Kidney capillary endothelial cell (primary cell): ENCODE results near the gene TDRD3.

Experiments
- DNase-seq: peaks from one replicate; pipeline ENCODE4 v3.0.0-alpha.2; 2018; ENCODE audit warnings: low spot score

Gene TDRD3

DNA sequence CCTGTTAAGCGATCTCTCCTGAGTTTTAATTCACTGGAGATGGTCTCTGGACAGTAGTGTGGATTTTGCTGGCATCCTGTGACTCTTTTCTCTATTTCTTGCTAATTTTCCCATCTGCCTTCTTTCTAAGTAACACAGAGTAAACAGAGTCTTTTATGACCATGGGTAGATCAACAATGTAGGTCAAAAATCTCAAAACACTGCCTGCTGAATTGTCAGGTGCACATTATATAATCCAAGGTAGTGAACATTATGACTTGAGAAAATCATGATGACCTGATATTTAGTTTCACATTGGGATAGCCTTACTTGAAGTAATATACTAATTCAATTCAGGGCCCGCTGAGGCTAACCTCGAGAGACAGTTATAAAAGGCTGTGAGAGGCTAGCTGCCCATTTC lies 180.7 kb downstream of the TDRD3 start:
- no peak for DNase-seq

DNA sequence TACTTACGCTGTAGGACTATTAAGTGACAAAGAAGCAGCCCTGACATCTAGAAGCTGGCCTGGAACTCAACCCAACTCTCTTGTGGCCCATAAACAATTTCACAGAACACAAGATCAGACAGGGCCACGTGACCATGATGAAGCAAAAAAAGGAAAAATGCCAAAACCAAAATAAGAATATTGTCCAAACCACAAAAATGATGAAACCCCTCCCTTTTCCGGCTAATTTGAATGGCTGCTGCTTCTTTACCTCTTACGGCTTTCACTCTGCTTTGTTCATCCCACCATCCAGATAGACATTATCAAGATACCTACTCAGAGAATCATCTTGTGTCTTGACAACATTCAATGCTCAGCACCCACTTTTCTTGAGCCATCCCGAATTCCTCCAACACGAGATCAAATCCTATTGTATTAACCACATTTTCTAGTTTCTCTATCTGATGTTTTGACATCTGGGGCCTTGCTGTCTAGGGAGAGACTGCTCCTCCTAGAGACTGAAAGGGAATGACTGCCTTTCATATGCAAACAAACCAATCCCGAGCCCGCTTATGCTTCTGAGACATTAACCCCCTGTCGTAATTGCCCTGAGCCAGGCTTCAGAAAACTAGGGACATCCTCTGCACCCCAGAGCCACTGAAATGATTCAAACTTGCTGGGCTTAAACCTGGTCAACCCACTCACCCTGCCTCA lies 186.3 kb downstream of the TDRD3 start:
- DNase-seq: no peak

DNA sequence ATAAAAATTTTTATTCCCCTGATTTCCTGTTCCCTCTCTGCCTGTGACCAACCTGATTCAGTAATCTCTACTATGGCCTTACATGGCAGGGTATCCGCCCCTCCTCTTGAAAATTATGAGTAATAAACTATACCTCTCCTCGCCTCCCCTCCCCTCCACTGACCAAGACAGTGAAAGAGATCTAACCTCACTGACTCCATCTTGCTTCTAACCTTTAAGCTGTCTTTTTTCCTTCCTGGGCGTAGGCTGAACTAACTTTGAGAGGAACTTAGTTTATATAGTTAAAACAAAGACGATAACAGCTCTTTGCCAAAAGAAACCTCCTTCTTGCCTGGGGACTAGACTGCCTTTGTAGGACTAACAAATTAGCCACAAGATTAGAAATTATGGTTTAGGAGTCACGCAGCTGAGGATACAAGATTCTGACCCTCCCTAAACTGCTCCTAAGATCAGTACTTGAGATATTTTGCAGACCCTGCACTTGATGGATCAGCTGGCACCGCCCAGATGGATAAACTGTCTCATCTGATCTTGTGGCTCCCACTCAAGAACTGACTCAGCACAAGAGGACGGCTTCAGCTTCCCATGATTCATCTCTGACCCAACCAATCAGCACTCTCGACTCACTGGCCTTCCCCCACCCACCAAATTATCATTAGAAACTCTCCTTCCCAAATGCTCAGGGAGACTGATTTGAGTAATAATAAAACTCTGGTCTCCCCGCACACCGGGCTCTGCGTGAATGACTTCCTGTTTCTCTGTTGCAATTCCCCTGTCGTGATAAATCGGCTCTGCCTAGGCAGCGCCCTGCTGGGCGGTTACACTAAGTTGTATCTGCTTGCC lies 187.1 kb downstream of the TDRD3 start:
- DNase-seq: no peak

DNA sequence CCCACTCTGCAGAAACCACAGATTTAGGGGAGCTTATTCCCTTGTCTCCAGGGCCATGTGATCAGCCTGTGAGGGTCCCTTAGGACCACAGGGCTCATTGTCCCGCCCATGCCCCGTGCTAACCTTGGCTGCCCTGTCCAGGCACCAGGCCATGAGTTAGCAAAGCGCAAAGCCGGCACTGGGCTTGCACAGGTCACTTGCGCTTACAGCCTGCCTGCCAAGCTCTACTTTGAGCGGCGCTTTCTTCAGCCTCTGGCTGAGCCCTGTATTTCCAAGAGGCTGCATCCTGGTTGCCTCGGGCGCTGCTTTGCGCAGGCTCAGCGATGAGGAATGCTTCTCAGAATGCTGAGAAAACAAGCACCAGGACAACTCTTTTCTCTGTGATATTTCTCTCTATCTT lies 188.0 kb downstream of the TDRD3 start:
- DNase-seq: no peak

DNA sequence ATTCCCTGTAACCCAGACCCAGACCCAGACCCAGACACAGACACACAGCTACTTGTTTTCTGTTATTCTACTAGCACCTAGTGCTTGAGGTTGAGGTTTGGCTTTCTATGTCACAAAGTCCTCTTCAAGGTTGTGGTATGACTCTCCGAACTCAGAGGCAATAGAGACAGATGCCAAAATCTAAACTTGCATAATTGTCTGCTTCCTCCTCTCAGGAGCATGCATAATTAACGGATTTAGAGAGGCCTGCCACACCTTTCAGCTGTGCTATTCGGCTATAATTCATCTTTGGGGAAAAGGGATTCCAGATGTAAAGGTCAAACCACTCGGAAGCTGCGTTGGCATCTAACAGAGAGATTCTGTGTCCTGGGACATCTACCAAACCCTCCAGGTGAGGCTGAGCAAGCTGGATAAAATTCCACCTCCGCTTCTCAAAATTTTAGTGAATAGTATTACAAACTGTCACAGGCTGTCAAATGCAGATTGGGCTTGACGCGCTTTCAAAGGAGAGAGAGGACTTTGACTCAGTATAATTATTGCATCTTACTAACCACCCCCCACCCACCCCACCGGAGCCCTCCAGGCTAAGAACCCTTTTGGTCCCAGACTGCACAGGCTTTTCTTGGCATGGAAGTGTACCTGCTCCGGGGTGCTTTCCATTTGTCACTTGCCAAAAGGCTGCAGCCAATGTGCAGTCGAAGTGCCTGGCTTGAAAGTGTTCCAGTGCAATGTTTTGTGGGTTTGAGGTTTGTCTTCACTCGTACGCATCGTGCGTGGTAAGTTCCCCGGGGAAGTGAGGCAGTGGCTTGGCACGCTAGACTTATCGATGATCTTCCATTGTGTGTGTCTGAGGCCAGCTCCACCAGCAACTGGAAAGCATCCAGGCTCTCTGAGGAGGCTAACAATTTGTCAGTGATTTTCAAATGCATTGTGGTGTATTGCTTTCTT lies 194.1 kb downstream of the TDRD3 start:
- DNase-seq: no peak

DNA sequence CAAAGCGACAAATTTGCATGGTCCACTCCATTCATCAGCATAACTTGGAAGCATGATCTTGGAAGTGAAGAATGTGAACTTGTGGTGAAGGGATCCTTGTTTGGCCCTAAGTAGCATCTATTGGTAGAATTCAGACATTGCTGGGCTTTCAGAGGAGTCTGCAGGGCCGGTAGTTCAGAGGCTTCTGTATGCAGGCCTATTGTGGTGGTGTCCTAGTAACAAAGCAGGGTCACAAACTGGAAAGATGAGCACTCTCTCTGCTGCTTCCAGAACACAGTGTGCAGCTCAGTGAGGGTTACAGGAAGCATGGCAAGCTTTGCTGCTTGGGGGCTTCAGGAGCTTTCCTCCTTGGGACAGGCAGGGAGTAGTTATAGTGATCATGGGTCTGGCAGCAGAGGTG lies 206.0 kb downstream of the TDRD3 start:
- DNase-seq: no peak

DNA sequence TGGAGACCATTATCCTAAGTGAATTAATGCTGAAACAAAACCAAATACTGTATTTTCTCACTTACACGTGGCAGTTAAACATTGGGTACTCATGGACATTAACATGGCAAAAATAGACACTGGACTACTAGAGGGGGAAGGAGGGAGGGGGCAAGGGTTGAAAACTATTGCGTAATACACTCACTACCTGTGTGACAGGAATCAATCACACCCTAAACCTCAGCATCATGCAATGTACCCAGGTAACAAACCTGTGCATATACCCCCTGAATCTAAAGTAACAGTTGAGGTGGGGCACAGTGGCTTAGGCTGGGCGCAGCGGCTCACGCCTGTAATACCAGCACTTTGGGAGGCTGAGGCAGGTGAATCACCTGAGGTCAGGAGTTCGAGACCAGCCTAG lies 207.0 kb downstream of the TDRD3 start:
- DNase-seq: no peak

DNA sequence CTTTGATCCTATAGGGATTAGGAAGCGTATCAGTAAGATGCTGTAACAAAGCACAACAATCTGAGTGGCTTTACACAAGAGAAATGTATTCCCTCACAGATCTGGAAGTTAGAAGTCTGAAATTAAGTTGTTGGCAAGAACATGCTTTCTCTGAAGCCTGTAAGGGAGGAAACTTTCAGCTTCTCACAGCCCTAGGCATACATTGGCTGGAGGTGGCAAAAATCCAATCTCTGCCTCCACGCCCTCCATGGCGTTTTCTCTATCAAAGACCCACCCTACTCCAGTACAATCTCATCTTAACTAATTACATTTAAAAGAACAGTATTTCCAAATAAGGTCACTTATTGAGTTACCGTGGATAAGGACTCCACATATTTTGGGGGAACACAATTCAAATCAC lies 211.9 kb downstream of the TDRD3 start:
- DNase-seq: no peak

DNA sequence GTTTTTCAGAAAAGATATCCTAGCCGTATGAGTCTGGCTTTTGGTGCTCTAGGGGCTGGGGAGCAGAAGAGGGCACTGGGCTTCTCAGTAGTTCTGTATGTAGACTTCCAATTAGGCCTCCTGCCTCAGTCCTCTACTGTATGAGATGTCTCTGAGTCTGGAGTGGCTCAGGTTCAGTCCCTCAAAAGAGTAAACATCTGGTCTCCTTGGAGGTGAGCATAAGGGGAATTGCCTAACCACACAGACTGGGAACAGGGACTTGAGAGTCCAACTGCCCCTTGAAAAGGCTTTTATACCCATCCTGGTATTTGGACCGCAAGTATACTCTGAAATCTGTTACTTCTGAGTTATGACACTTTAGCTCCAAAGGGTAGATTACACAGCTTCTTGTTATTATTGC lies 214.5 kb downstream of the TDRD3 start:
- no peak for DNase-seq

DNA sequence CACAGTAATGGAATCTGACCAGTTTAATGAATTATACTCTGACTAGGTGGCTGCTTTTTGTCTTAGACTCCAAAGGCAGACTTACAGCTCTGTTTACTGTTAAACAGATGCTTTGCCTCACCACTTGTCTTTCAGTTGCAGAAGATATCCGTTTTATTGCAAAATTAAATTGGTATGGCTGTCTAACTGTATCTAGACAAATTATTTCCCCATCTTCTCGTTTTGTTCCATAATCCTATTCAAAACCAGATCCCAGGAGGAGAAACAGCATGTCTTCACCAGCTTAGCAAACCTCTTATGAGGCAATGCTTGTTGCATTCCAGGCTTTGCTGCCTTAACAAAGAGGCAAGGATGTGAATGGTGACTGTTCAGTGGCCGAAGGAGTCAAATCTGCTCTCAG lies 215.6 kb downstream of the TDRD3 start:
- DNase-seq: no peak

DNA sequence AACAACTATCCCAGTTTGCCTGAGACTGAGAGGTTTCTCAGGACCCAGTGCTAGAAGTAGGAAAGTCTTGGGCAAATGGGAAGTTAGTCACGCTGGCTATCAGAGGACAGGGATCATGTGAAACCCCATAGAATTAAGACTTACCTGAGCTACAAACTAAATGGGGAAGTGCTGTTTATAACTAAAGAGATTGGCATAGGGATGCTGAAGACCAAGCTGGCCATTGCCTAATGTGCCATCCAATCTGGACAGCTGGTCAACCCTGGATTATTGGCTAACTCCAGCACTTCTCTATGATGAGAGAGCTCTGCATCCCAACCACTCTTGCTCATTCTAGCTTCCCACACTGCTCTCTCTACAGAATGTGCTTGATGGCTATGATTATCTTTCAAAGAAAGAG lies 216.1 kb downstream of the TDRD3 start:
- DNase-seq: no peak

DNA sequence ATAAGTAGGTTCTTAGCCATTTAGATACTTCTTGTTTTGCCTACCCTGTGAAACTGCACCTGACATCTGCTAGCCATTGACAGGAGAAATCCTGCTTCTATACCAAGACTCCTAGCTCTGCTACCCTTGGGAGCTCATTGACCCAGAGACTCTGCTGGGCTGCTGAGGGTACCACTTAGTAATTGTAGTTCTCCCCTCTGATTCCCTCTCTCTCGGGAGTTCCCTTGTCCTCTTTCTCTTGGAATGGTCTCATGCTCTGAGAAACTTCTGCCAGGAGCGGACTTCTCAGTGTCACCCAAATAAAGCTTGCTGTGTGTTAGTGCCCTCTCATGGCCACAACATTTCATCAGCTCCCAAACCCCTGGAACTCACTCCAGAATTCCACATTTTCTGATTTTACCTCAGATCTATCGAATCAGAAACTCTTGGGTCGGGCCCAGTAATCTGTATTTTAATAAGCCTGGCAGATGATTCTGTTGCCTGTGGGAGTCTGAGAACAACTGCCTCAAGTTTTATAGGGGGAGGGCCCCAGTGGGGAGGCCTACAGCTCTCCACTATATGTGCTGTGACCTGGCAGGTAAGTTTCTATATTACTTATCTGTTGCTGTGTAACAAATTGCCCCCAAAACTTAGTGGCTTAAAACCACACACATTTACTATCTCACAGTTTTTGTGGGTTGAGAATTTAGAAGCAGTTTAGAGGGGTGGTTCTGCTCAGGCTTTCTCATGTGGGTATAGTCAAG lies 221.1 kb downstream of the TDRD3 start:
- DNase-seq: peak; percentile 4

DNA sequence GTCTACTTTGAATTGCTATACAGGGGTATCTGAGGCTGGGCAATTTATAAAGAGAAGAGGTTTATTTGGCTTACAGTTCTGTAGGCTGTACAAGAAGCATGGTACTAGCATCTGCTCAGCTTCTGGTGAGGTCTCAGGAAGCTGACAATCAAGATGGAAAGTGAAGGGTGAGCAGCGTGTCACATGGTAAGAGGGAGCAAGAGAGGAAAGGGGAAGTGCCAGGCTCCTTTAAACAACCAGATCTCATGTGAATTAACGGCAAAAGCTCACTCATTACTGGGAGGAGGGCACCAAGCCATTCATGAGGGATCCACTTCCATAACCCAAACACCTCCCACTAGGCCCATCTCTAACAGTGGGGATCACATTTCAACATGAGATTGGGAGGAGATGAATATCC lies 222.4 kb downstream of the TDRD3 start:
- no peak for DNase-seq

DNA sequence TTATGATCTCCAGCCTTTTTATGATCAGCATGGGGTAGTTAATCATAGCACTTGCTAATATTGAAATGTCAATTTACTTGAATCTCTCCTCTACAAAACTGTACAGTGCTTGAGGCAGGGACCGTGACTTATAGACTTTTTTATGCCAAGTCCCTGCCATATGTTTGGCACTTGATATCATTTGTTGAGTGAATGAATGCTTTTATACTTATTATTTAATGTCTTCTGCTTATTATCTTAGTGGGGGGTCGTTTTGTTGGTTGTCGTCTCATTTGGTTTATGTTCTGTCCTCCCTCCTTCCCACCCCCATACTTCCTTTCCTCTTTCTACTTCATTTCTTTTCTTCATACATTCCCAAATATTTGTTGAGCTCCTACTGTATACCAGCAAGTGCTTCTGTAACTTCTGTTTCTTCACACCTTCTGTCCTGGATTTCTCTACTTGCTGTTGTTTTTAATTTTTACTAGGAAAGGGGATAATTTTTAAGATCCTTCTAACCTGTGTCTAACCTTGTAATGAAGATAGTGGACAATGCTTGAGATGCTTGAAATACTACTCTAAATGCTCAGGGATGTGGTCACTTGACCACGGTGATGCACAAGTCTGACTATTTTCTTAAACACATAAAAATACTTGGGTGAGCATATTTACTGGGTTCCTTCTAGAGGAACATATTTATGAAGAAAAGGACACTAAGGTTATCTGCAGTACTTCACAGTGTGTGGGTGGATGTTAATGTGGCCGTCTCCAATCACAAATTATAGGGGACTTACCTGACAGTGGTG lies 223.8 kb downstream of the TDRD3 start:
- DNase-seq: no peak

DNA sequence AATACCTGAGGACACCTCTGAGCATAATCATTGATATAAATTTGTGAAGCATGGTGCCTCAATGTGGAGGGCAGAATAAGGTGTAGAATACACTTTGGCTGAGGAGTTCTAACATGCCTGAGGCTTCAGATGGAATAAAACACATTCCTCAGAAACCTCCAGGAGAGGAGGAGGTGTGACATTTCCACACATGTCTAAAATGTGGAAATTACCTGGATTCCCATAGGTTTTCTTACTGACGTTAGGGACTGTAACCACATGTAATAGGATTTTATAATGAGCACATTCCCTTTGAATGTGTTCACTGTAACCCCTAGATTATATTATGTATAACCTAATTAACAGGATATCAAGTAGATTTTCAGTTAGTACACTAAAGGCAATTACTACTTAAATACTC lies 226.1 kb downstream of the TDRD3 start:
- no peak for DNase-seq
